ENCODE measurements around the gene UBE2G2. TPM values are rescaled to one million over a fixed set of nuclear protein-coding genes. Genes with fewer than 3 reads are reported as not detected.

Gene UBE2G2
- total RNA-seq, 1 donor from 2014 or later: 67.4 TPM

DNA sequence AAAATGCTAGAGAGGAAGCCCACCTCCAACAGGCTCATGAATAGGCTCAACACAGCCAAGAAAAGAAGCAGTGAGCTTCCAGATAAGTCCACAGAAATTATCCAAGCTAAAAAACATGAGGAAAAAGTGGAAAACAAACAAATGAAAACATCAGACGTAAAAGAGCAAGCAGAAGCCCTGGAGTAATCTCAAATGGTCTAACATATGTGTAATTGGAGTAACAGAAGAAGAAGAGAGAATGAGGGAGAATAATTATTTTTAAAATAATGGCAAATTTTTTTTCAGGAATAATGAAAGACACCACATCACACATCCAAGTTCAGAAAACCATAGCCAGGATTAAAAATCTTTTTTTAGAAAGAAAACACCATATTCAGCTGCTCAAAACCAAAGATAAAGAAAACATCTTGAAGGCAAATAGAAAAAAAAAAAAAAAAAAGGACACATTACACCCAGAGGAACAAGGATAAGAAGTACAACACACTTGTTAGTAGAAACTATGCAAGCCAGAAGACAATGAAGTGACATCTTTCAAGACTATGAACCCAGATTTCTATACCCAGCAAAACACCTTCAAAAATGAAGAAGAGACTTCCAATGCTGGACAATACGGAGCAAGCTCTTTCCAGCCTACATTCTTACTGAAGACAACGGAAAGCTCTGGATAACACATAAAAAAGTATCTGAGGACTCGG is 26.9 kb upstream of the UBE2G2 start:
- FAIRE-seq: no peak
- Histone ChIP-seq H3K27me3 (ENCODE audit: control insufficient read depth, insufficient read depth, low read length) (no peaks in the 10 kb centered on the region), H3K36me3 (ENCODE audit: control insufficient read depth, insufficient read depth, low read length) (no peaks in the 10 kb centered on the region), H3K4me3 (ENCODE audit: low read depth, low read length) (no peak overlapping the region)
- DNase-seq (ENCODE audit: low read depth): no peak
- no peak for TF ChIP-seq CTCF (IDR thresholded peaks at IDR 0.05; ENCODE audit: insufficient read depth, low read length, severe bottlenecking)

DNA sequence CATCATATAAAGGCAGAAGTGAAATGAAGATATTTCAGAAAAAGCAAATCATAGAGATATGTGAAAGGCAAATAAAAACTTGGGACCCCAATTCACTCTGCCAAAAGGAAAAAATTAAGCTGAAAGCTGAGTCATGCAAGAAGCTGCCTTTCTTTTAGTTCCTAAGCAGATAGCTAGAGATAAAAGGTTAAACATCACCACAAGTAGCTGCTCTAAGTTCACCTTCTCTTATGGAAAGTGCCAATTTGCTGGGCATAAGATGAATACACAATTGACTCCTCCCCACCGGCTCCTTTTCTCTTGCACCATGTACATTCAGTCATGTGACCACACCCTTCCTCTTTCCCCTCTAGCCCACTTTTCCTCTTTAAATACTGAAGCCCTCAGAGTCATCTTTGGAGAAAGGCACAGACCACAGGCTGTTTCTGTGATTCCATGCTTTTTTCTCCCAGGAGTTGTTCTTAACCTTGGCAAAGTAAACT is 21.6 kb upstream of the UBE2G2 start:
- Histone ChIP-seq H3K4me3 (ENCODE audit: low read depth, low read length) (no peak overlapping the region), H3K27me3 (ENCODE audit: control insufficient read depth, insufficient read depth, low read length) (no peaks in the 10 kb centered on the region), H3K36me3 (ENCODE audit: control insufficient read depth, insufficient read depth, low read length) (no peaks in the 10 kb centered on the region)
- no peak for DNase-seq (ENCODE audit: low read depth)
- TF ChIP-seq CTCF (IDR thresholded peaks at IDR 0.05; ENCODE audit: insufficient read depth, low read length, severe bottlenecking): no peak
- FAIRE-seq: no peak

DNA sequence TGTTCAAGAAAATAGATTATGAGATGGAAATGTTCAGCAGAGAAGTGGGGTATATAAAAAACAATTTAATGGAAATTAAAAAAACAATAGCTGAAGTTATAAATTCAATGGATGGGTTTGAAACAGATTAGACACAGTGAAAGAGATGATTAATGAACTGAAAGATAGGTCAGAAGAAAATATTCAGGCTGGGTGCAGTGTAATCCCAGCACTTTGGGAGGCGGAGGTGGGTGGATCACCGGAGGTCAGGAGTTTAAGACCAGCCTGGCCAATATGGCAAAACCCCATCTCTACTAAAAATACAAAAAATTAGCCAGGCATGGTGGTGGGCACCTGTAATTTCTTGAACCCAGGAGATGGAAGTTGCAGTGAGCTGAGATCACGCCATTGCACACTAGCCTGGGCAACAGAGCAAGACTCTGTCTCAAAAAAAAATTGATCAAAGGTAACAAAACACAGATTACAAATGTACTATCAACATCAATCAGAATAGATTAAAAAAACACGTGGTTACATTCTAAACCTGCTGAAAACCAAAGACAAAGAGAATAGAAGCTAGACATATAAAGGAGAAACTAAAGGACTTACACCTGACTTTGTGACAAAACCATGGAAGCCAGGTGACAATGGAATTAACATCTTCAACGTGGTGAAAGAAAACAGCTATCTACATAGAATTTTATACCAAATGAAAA is 21.0 kb upstream of the UBE2G2 start:
- DNase-seq (ENCODE audit: low read depth): no peak
- Histone ChIP-seq H3K36me3 (ENCODE audit: control insufficient read depth, insufficient read depth, low read length) (no peaks in the 10 kb centered on the region), H3K4me3 (ENCODE audit: low read depth, low read length) (no peak overlapping the region), H3K27me3 (ENCODE audit: control insufficient read depth, insufficient read depth, low read length) (no peaks in the 10 kb centered on the region)
- no peak for FAIRE-seq
- TF ChIP-seq CTCF (IDR thresholded peaks at IDR 0.05; ENCODE audit: insufficient read depth, low read length, severe bottlenecking): no peak

GRCh38 chr21:44820851-44821250 is 19.2 kb upstream of the UBE2G2 start:
- TF ChIP-seq CTCF (IDR thresholded peaks at IDR 0.05; ENCODE audit: insufficient read depth, low read length, severe bottlenecking): no peak
- no peak for DNase-seq (ENCODE audit: low read depth)
- Histone ChIP-seq H3K27me3 (ENCODE audit: control insufficient read depth, insufficient read depth, low read length) (no peaks in the 10 kb centered on the region), H3K4me3 (ENCODE audit: low read depth, low read length) (no peak overlapping the region), H3K36me3 (ENCODE audit: control insufficient read depth, insufficient read depth, low read length) (no peaks in the 10 kb centered on the region)
- FAIRE-seq: no peak

GRCh38 chr21:44819283-44820243 is 17.9 kb upstream of the UBE2G2 start:
- Histone ChIP-seq H3K27me3 (ENCODE audit: control insufficient read depth, insufficient read depth, low read length) (no peaks in the 10 kb centered on the region), H3K36me3 (ENCODE audit: control insufficient read depth, insufficient read depth, low read length) (peaks cover 1% of the 10 kb centered on the region), H3K4me3 (ENCODE audit: low read depth, low read length) (no peak overlapping the region)
- FAIRE-seq (no peak), DNase-seq (ENCODE audit: low read depth) (no peak)
- TF ChIP-seq CTCF (IDR thresholded peaks at IDR 0.05; ENCODE audit: insufficient read depth, low read length, severe bottlenecking): no peak

Data from bronchial epithelial cell (primary cell).